Fibroblast of mammary gland (primary cell): ENCODE results near the gene FHIT.
A peak's percentile ranks its signal among the peaks of the same experiment; 100 is the strongest.

Source experiments
- DNase-seq: peaks from one replicate; pipeline ENCODE4 v3.0.0-alpha.2; 2010; ENCODE audit warnings: low read depth
- H3K4me3 ChIP-seq: 2 replicates; pipeline ENCODE4 v1.5.1; 2011; ENCODE audit warnings: low read depth, mild to moderate bottlenecking, low read length, moderate library complexity; ENCODE audit not compliant: control insufficient read depth
- TF ChIP-seq, protein P1 (sequence below): conservative IDR thresholded peaks from 2 replicates; pipeline ENCODE4 v1.5.1; 2011; ENCODE audit warnings: low read depth, low read length, inconsistent platforms; ENCODE audit not compliant: control insufficient read depth, insufficient read depth

Gene FHIT

DNA sequence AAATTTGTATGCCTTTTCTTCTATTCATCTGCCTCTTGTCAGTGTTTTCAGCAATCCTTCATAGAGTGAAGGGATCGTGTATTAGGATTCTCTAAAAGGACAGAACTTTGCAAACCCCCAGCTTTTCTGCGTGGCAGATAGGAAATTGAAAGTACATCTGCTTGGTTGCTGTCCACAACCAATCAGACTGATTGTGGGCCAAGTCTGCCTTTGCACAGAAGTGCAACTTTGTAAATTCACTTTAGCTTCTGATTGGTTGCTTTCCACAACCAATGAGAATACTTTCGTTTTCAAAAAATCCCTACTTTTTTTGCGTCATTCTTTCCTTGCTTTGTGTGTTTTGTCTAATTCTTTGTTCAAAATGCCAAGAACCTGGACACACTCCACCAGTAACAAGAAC, 847.4 kb downstream of the FHIT start:
- DNase-seq: no peak
- TF ChIP-seq, protein P1, sequence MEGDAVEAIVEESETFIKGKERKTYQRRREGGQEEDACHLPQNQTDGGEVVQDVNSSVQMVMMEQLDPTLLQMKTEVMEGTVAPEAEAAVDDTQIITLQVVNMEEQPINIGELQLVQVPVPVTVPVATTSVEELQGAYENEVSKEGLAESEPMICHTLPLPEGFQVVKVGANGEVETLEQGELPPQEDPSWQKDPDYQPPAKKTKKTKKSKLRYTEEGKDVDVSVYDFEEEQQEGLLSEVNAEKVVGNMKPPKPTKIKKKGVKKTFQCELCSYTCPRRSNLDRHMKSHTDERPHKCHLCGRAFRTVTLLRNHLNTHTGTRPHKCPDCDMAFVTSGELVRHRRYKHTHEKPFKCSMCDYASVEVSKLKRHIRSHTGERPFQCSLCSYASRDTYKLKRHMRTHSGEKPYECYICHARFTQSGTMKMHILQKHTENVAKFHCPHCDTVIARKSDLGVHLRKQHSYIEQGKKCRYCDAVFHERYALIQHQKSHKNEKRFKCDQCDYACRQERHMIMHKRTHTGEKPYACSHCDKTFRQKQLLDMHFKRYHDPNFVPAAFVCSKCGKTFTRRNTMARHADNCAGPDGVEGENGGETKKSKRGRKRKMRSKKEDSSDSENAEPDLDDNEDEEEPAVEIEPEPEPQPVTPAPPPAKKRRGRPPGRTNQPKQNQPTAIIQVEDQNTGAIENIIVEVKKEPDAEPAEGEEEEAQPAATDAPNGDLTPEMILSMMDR: no peak
- H3K4me3 ChIP-seq: no peak overlapping the region

DNA sequence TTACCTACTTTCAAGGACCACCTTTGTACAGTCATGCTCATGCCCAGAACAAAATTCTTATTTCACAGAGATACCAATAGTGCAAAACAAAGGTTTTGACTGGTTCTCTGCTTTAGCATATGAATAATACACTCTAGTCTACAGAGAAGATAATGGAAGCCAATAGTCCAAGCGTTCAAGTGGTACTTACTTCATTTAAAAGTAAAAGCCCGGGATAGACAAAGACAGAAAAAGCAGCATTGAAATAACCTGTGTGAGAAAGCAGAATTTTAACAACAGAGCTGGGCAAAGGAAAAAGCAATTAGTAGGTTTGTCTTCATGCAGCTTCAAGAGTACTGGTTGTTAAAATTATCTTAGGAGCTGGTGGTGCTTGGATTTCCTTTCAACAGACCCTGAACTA, 848.3 kb downstream of the FHIT start:
- no peak for DNase-seq
- TF ChIP-seq, protein P1: no peak
- no peak overlapping the region for H3K4me3 ChIP-seq

DNA sequence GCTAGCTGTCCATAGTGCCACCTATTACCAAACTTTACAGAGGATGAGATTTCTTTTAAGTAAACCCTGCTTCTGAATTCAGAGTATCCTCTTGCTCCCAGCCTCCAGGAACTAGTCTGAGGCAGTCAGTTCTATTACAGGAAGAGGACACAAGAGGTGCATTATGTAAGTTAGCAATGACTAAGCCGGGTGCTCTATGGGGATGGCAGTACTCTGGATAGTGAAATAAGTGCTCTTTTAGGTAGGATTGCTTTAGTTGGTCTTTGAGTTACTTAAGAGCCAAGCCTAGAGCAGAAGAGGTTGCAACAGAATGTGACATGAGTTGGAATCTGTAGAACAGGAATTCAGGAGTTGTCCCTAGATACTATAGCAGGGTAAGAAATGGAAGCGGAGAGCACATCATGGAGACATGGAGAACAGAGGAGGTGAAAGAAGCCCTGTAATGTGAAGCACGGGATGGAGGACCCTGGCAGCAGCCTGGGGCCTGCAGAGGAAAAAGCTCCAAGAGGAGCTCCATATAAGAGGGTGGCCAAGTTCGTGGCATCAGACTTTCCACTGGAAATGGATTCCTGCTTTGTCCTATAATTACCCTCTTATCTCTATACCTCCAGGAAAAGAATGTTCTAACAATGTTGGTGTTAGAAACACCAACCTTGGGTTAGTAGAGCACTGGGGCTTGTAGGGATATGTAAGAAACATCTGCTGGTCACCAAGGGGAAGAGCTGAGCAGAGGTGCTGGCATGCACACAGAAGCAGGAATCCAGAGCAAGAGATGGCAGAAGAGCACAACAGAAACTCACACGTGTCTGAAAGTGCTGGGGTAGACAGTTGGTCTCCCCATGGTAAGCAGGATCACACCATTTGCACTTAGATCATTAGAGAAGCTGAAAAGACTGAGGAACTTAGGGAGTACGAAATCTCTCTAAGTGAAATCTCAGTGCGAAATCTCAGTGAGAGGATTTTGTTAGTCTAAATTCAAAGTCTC, 851.1 kb downstream of the FHIT start:
- H3K4me3 ChIP-seq: no peak overlapping the region
- TF ChIP-seq, protein P1: no peak
- peak; percentile 4 for DNase-seq

DNA sequence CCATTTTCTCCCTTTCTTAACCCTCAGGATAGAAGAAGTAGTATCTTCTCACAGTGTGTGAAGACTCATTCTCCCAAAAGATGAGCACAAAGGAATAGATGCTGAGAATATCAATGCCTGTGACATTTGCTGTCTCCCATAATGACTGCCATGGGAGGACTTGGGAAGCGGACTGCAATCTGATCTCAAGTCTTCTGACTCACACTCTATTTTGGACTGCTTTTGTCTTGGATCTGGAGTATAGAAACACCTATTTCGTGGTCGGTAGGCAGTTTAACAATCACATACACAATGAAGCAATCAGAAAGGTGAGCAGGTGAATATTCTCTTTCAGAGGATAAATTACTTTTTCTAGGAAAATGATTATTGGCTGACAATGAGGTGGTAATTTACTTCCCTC, 852.0 kb downstream of the FHIT start:
- DNase-seq: no peak
- H3K4me3 ChIP-seq: no peak overlapping the region
- TF ChIP-seq, protein P1: no peak

DNA sequence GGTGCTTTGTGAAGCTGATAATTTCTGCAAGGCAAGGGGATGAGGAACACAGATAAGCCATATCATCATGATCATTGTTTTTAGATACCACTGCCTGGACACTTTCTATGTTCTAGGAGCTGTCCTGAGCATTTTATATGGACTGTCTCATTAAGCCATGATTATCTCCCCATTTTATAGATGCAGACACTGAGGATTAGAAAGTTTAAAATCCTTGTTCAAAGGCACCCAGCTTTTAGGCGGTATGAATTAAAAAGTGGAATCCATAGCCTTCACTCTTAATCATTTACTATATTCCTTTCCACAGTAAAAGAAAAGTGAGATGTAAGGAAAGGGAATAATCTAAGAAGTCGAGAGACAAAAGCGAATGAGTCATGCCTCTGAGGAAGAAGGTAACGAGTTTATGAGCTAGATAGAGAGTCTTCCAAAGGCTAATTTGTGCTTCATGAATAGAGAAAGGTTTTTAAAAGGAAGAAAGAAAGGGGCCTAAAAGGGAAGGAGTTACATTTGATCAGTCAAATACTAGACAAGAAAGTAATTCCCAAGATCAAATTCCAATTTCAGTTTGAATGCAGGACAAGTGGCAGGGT, 856.0 kb downstream of the FHIT start:
- H3K4me3 ChIP-seq: no peak overlapping the region
- DNase-seq: no peak
- TF ChIP-seq, protein P1: no peak

DNA sequence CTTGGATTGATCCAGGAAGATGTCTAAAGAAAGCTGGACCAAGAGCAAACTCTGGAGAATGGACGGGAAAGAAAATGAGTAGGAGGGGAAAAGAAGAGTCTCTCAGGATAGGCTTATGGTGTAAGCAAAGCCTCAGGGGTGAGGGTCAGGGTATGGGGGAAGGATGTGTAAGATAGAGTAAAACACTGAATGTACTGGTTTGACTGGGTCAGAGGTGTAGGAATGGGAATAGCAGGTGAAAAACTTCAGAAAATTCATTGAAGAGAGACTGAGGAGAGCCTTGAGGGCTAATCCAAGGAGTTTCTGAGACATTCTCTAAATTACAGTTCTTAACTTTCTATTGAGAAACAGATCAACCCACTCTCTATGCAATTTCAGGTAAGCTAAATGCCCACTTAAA, 857.3 kb downstream of the FHIT start:
- TF ChIP-seq, protein P1: no peak
- no peak for DNase-seq
- H3K4me3 ChIP-seq: no peak overlapping the region
